CD14-positive monocyte (primary cell): ENCODE data around the gene BCR. TPM values are rescaled to one million over a fixed set of nuclear protein-coding genes. Genes with fewer than 3 reads are reported as not detected.

Experiments
- DNase-seq, 3 donors: peaks; one replicate each; pipeline ENCODE4 v3.0.0-alpha.2; 2011 to 2022
- H2AFZ ChIP-seq: 2 replicates; pipeline ENCODE4 v1.6.0; 2012; ENCODE audit warnings: mild to moderate bottlenecking, low read depth, low read length, inconsistent platforms; ENCODE audit not compliant: insufficient read depth, poor library complexity, severe bottlenecking
- H3K27ac ChIP-seq, 2 donors: 1 replicate in 1 of 2; 2 replicates in 1 of 2; pipeline ENCODE4 v1.5.1; 2012 to 2013; ENCODE audit warnings: low read length in 2 of 2, control low read depth in 1 of 2, inconsistent platforms in 1 of 2, low read depth in 1 of 2, mild to moderate bottlenecking in 1 of 2
- H3K27me3 ChIP-seq, 2 donors: one replicate each; pipeline versions ENCODE4 v1.6.0 to v1.6.1; 2011 to 2013; ENCODE audit warnings: low read length in 2 of 2; ENCODE audit not compliant: control insufficient read depth in 2 of 2, insufficient read depth in 2 of 2
- H3K36me3 ChIP-seq, 2 donors: replicated peaks in 1 of 2; 1 replicate in 1 of 2; 2 replicates in 1 of 2; pipeline versions ENCODE4 v1.5.1 to v1.6.1; 2012 to 2013; ENCODE audit warnings: low read length in 2 of 2, control low read depth in 1 of 2, inconsistent platforms in 1 of 2, mild to moderate bottlenecking in 1 of 2; ENCODE audit not compliant: insufficient read depth in 2 of 2, control insufficient read depth in 1 of 2
- H3K4me1 ChIP-seq, 2 donors: 1 replicate in 1 of 2; 2 replicates in 1 of 2; pipeline versions ENCODE4 v1.5.1 to v1.6.1; 2012 to 2013; ENCODE audit warnings: low read length in 2 of 2, control low read depth in 1 of 2, inconsistent platforms in 1 of 2, mild to moderate bottlenecking in 1 of 2, moderate library complexity in 1 of 2; ENCODE audit not compliant: insufficient read depth in 2 of 2, control insufficient read depth in 1 of 2
- H3K4me2 ChIP-seq: replicated peaks from 2 replicates; pipeline ENCODE3; 2012; ENCODE audit warnings: low read length, moderate library complexity, mild to moderate bottlenecking; ENCODE audit not compliant: poor library complexity, severe bottlenecking; ENCODE audit errors: extremely low read depth
- H3K4me3 ChIP-seq, 3 experiments: fragments of 200-600 bp in 1 of 3; sonication (generic) in 1 of 3; replicated peaks in 1 of 3; 1 replicate in 2 of 3; 2 replicates in 1 of 3; pipeline ENCODE4 v1.5.1; 2011 to 2013; ENCODE audit warnings: low read length in 3 of 3, mild to moderate bottlenecking in 3 of 3, control low read depth in 2 of 3, low read depth in 2 of 3, inconsistent platforms in 1 of 3, moderate library complexity in 1 of 3
- H3K79me2 ChIP-seq: 2 replicates; pipeline ENCODE4 v1.6.0; 2012; ENCODE audit warnings: mild to moderate bottlenecking, control low read depth, inconsistent platforms, low read length, moderate library complexity; ENCODE audit not compliant: insufficient read depth
- H3K9ac ChIP-seq: 2 replicates; pipeline ENCODE4 v1.6.0; 2017; ENCODE audit warnings: low read length, mild to moderate bottlenecking; ENCODE audit not compliant: insufficient read depth, poor library complexity, severe bottlenecking
- H3K9me3 ChIP-seq, 2 donors: replicated peaks in 1 of 2; 1 replicate in 1 of 2; 2 replicates in 1 of 2; pipeline versions ENCODE4 v1.5.1 to v1.6.1; 2012 to 2013; ENCODE audit warnings: low read length in 2 of 2, control low read depth in 1 of 2; ENCODE audit not compliant: control insufficient read depth in 1 of 2, insufficient read depth in 1 of 2
- H4K20me1 ChIP-seq: 2 replicates; pipeline ENCODE4 v1.6.0; 2012; ENCODE audit warnings: mild to moderate bottlenecking, low read length, control low read depth, moderate library complexity; ENCODE audit not compliant: insufficient read depth
- H3K27ac Mint-ChIP-seq, 7 donors: one replicate each; pipeline ENCODE4 v1.8.0; 2020; ENCODE audit warnings: mild to moderate bottlenecking in 7 of 7, mixed read lengths in 7 of 7, moderate library complexity in 6 of 7, inconsistent platforms in 2 of 7
- H3K27me3 Mint-ChIP-seq, 3 donors: one replicate each; pipeline ENCODE4 v1.8.0; 2021 to 2022; ENCODE audit warnings: low read depth in 3 of 3, mild to moderate bottlenecking in 3 of 3, mixed read lengths in 3 of 3, moderate library complexity in 3 of 3, inconsistent platforms in 1 of 3
- H3K36me3 Mint-ChIP-seq, 2 donors: one replicate each; pipeline ENCODE4 v1.8.0; 2020; ENCODE audit warnings: mixed read lengths in 2 of 2, inconsistent platforms in 1 of 2, mild to moderate bottlenecking in 1 of 2
- H3K4me1 Mint-ChIP-seq: one replicate; pipeline ENCODE4 v1.8.0; 2020; ENCODE audit warnings: mild to moderate bottlenecking, mixed read lengths
- H3K4me3 Mint-ChIP-seq, 2 donors: one replicate each; pipeline ENCODE4 v1.8.0; 2020; ENCODE audit warnings: mild to moderate bottlenecking in 2 of 2, mixed read lengths in 2 of 2, moderate library complexity in 1 of 2
- H3K9me3 Mint-ChIP-seq, 7 donors: one replicate each; pipeline ENCODE4 v1.8.0; 2020 to 2022; ENCODE audit warnings: mixed read lengths in 7 of 7, mild to moderate bottlenecking in 6 of 7, moderate library complexity in 6 of 7, inconsistent platforms in 2 of 7
- CTCF ChIP-seq: fragments of 200-600 bp; IDR thresholded peaks from one replicate; pipeline ENCODE4 v1.8.0; 2022; ENCODE audit warnings: antibody characterized with exemption, mild to moderate bottlenecking
- WGBS: methylation state at CpG from one replicate; pipeline ENCODE4 v1.1.5; 2013; ENCODE audit warnings: missing lambda C conversion rate; ENCODE audit not compliant: insufficient coverage; 5-methylcytosine and 5-hydroxymethylcytosine counted together
- intact Hi-C, 2 donors: fragments of 100-400 bp; cut with micrococcal nuclease; formaldehyde crosslinking; loops; one replicate each; pipeline versions ENCODE4 v1.15.0 to v1.15.1; 2023
- polyA plus RNA-seq, 3 donors: library from polyadenylated mRNA; depleted of rRNA in 1 of 3; unstranded in 2 of 3; stranded (reverse) in 1 of 3; fragments of 300-500 nt in 2 of 3; fragments of >200 nt in 1 of 3; fragmentation: Illumina TruSeq in 2 of 3; gene quantifications; 1 replicate in 2 of 3; 2 replicates in 1 of 3; pipeline ENCODE4 v1.2.3, GENCODE V29; 2012 to 2021

Gene BCR
- polyA plus RNA-seq, 3 donors = 0.97 to 20.9 (median 0.97) TPM

DNA sequence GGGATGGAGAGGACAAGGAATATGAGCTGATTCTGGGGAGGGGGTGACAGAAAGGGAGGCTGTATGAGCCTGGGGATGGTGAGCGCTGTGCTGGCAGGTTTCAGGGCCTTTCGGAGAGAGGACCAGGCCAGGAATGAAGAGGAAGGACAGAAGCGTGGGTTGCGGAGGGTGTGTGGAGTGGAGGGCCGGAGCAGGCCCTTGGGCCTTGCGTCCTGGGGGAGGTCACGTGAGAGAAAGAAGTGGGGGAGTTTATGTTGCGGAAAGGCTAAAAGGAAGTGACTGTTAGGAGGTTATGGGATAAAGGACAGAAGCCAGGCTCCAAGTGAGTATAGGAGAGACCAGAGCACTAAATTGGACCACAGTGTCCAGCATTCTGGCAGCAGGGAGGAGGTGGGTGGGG, 17.5 kb downstream of the BCR start:
- Mint-ChIP-seq H3K27ac (peak overlapping the region in 4 of 7 donors; percentile 4 to 72 (median 57)), H3K4me1 (peaks cover 30% of the 10 kb centered on the region)
- intact Hi-C loops = no loop called here

DNA sequence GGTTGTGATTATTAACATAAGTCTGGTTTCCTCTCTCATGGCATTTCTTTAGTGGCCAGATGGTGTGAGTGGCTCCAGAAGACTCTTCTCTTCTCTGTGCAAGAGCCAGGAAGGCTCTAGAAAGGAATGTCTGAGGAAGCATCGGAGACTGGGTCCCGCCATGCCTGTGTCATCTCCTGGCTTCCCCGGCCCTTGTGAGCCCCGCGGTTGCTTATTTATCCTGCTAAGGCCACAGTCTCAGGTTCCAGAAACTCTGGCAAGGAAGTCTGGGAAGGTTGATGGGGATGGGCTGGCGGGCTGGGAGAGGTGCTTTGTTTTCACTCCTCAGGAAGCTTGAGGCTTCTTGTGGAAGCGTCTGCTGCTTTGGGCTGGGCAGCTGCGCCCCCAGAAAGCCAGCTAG, 18.9 kb downstream of the BCR start:
- Histone ChIP-seq H3K4me1 (peaks cover 9 to 11% of the 10 kb centered on the region in 2 donors), H3K27ac (no peak overlapping the region), H3K9me3 (no peaks in the 10 kb centered on the region), H3K4me2 (no peak overlapping the region), H3K36me3 (peaks cover 0 to 42% of the 10 kb centered on the region in 2 donors), H4K20me1 (peaks cover 76% of the 10 kb centered on the region), H2AFZ (no peak overlapping the region), H3K79me2 (peaks cover 99% of the 10 kb centered on the region), H3K4me3 (no peak overlapping the region), H3K27me3 (no peaks in the 10 kb centered on the region), H3K9ac (no peak overlapping the region)
- TF ChIP-seq CTCF = no peak
- Mint-ChIP-seq H3K4me3 (no peak overlapping the region), H3K27ac (peak overlapping the region in 1 of 7 donors; percentile 44), H3K36me3 (peaks cover 29 to 57% of the 10 kb centered on the region in 2 donors), H3K9me3 (no peaks in the 10 kb centered on the region), H3K4me1 (peaks cover 23% of the 10 kb centered on the region), H3K27me3 (peaks cover 0 to 2% (median 0%) of the 10 kb centered on the region in 3 donors)
- intact Hi-C loops = no loop called here
- 51% methylated on average over 8 of the region's 8 CpGs for WGBS
- no peak for DNase-seq

More for the DNA sequence above, 17.5 kb downstream of the BCR start:
- Histone ChIP-seq H3K27ac (no peak overlapping the region), H3K36me3 (peaks cover 0 to 42% of the 10 kb centered on the region in 2 donors), H3K79me2 (peaks cover 99% of the 10 kb centered on the region), H2AFZ (no peak overlapping the region), H3K9me3 (no peaks in the 10 kb centered on the region), H3K9ac (peak overlapping the region; percentile 24), H3K4me1 (peaks cover 9 to 11% of the 10 kb centered on the region in 2 donors), H3K4me2 (no peak overlapping the region), H4K20me1 (peaks cover 76% of the 10 kb centered on the region), H3K4me3 (no peak overlapping the region), H3K27me3 (no peaks in the 10 kb centered on the region)
- no peaks in the 10 kb centered on the region for H3K9me3 Mint-ChIP-seq
- peaks cover 0 to 2% (median 0%) of the 10 kb centered on the region in 3 donors for H3K27me3 Mint-ChIP-seq
- peak overlapping the region in 1 of 2 donors; percentile 18 for H3K4me3 Mint-ChIP-seq
- TF ChIP-seq CTCF = no peak
- H3K36me3 Mint-ChIP-seq = peaks cover 18 to 54% of the 10 kb centered on the region in 2 donors
- 42% methylated on average over 8 of the region's 8 CpGs for WGBS
- no peak for DNase-seq
